Measurements from ENCODE around the gene ITPRIP. TPM values are rescaled to one million over a fixed set of nuclear protein-coding genes. Genes with fewer than 3 reads are reported as not detected.

ITPRIP gene
- total RNA-seq, 1 donor from 2014 or later = 1.6 TPM

- Histone ChIP-seq H3F3A (ENCODE audit: low read depth) (no peaks in the 10 kb centered on the region), H4K20me1 (ENCODE audit: low read depth) (no peaks in the 10 kb centered on the region), H3K4me2 (no peak overlapping the region), H3K27ac (no peak overlapping the region), H3K4me1 (no peaks in the 10 kb centered on the region), H2AFZ (replicated peaks) (no peak overlapping the region), H3K9ac (no peak overlapping the region), H3K4me3 (no peak overlapping the region), H3K36me3 (no peaks in the 10 kb centered on the region), H3K9me3 (ENCODE audit: low read depth) (no peaks in the 10 kb centered on the region), H3K79me2 (ENCODE audit: low read depth) (no peaks in the 10 kb centered on the region), H3K27me3 (no peaks in the 10 kb centered on the region)
- no peak overlapping the region for H3K4me3 Mint-ChIP-seq
- peaks cover 16% of the 10 kb centered on the region for H3K9me3 Mint-ChIP-seq
- H3K36me3 Mint-ChIP-seq = no peaks in the 10 kb centered on the region
- TF ChIP-seq EZH2 (IDR thresholded peaks at IDR 0.05) = no peak
- no peak for TF ChIP-seq CTCF (IDR thresholded peaks at IDR 0.05)
- TF ChIP-seq EZH2phosphoT487 (IDR thresholded peaks at IDR 0.05) = no peak
- DNase-seq (ENCODE audit: low spot score) = no peak
- H3K4me1 Mint-ChIP-seq = peaks cover 29% of the 10 kb centered on the region
- H3K27ac Mint-ChIP-seq = no peak overlapping the region
- H3K27me3 Mint-ChIP-seq (ENCODE audit: insufficient read depth, low read depth) = peaks cover 4% of the 10 kb centered on the region
Observed at GRCh38 chr10:104300002-104300735, 38.1 kb downstream of the ITPRIP start.

- no peaks in the 10 kb centered on the region for H3F3A ChIP-seq (ENCODE audit: low read depth)
- Mint-ChIP-seq H3K4me1 (peaks cover 27% of the 10 kb centered on the region), H3K4me3 (no peak overlapping the region), H3K27me3 (ENCODE audit: insufficient read depth, low read depth) (peaks cover 4% of the 10 kb centered on the region), H3K36me3 (no peaks in the 10 kb centered on the region), H3K27ac (no peak overlapping the region), H3K9me3 (peaks cover 16% of the 10 kb centered on the region)
- H3K4me3 ChIP-seq = no peak overlapping the region
- H3K4me2 ChIP-seq = no peak overlapping the region
- no peaks in the 10 kb centered on the region for H3K4me1 ChIP-seq
- H3K36me3 ChIP-seq = no peaks in the 10 kb centered on the region
- no peaks in the 10 kb centered on the region for H4K20me1 ChIP-seq (ENCODE audit: low read depth)
- H3K27ac ChIP-seq = no peak overlapping the region
- H3K79me2 ChIP-seq (ENCODE audit: low read depth) = no peaks in the 10 kb centered on the region
- H3K27me3 ChIP-seq = no peaks in the 10 kb centered on the region
- TF ChIP-seq EZH2phosphoT487 (IDR thresholded peaks at IDR 0.05) (no peak), EZH2 (IDR thresholded peaks at IDR 0.05) (no peak), CTCF (IDR thresholded peaks at IDR 0.05) (no peak)
- H3K9me3 ChIP-seq (ENCODE audit: low read depth) = no peaks in the 10 kb centered on the region
- no peak for DNase-seq (ENCODE audit: low spot score)
- no peak overlapping the region for H3K9ac ChIP-seq
- no peak overlapping the region for H2AFZ ChIP-seq (replicated peaks)
Observed at GRCh38 chr10:104299031-104299904, 39.0 kb downstream of the ITPRIP start.

- no peak overlapping the region for H3K9ac ChIP-seq
- H3K36me3 ChIP-seq = no peaks in the 10 kb centered on the region
- peaks cover 2% of the 10 kb centered on the region for H3K4me1 ChIP-seq
- no peaks in the 10 kb centered on the region for H3K27me3 ChIP-seq
- Mint-ChIP-seq H3K4me1 (peaks cover 27% of the 10 kb centered on the region), H3K9me3 (peaks cover 7% of the 10 kb centered on the region), H3K4me3 (no peak overlapping the region), H3K27me3 (ENCODE audit: insufficient read depth, low read depth) (peaks cover 4% of the 10 kb centered on the region), H3K36me3 (no peaks in the 10 kb centered on the region), H3K27ac (no peak overlapping the region)
- no peaks in the 10 kb centered on the region for H3K79me2 ChIP-seq (ENCODE audit: low read depth)
- H3K4me3 ChIP-seq = no peak overlapping the region
- H4K20me1 ChIP-seq (ENCODE audit: low read depth) = no peaks in the 10 kb centered on the region
- H3K4me2 ChIP-seq = no peak overlapping the region
- H3K27ac ChIP-seq = no peak overlapping the region
- no peaks in the 10 kb centered on the region for H3K9me3 ChIP-seq (ENCODE audit: low read depth)
- peak; percentile 69 for DNase-seq (ENCODE audit: low spot score)
- no peaks in the 10 kb centered on the region for H3F3A ChIP-seq (ENCODE audit: low read depth)
- TF ChIP-seq EZH2phosphoT487 (IDR thresholded peaks at IDR 0.05) = no peak
- no peak for TF ChIP-seq EZH2 (IDR thresholded peaks at IDR 0.05)
- peak; percentile 79 for TF ChIP-seq CTCF (IDR thresholded peaks at IDR 0.05)
- H2AFZ ChIP-seq (replicated peaks) = no peak overlapping the region
Observed at GRCh38 chr10:104297697-104298660, 40.3 kb downstream of the ITPRIP start.

All from neural progenitor cell (in vitro differentiated cells).